Suprapubic skin (tissue), 4 donors: ENCODE results near the gene CXXC1.

ENCODE experiments used
- CTCF ChIP-seq, 2 donors: fragments of 200-600 bp in 1 of 2; fragments of 450-650 bp in 1 of 2; sonication (generic) in 1 of 2; IDR thresholded peaks; one replicate each; pipeline ENCODE4 v1.5.1; 2016 to 2019; ENCODE audit warnings: antibody characterized with exemption in 2 of 2, mild to moderate bottlenecking in 1 of 2, moderate library complexity in 1 of 2
- POLR2A ChIP-seq, 2 donors: fragments of 450-650 bp; IDR thresholded peaks; one replicate each; pipeline ENCODE4 v1.6.1; 2017; ENCODE audit warnings: antibody characterized with exemption in 2 of 2, mild to moderate bottlenecking in 2 of 2, moderate library complexity in 2 of 2
- POLR2AphosphoS5 ChIP-seq, 3 donors: sonication (generic); formaldehyde crosslinking; IDR thresholded peaks; one replicate each; pipeline ENCODE4 v1.6.1; 2017; ENCODE audit warnings: antibody characterized with exemption in 3 of 3

GRCh38 chr18:50240080-50240563, 47.4 kb downstream of the CXXC1 start:
- TF ChIP-seq CTCF (IDR thresholded peaks at IDR 0.05) (no peak), POLR2A (IDR thresholded peaks at IDR 0.05) (no peak), POLR2AphosphoS5 (IDR thresholded peaks at IDR 0.05) (no peak)
